Effector memory CD8-positive, alpha-beta T cell (primary cell): ENCODE data around the gene MAJIN.

Experiments used
- ATAC-seq: fragments of 150-1000 bp; cut with Tn5 transposase; replicated peaks from 2 replicates; pipeline ENCODE4 v1.10.0; 2021; ENCODE audit warnings: mild to moderate bottlenecking, moderate library complexity
- DNase-seq, 3 experiments: peaks; one replicate each; pipeline ENCODE4 v3.0.0; 2021
- H3K27ac Mint-ChIP-seq, 2 donors: one replicate each; pipeline ENCODE4 v1.8.0; 2022; ENCODE audit warnings: mild to moderate bottlenecking in 2 of 2, mixed read lengths in 2 of 2, moderate library complexity in 2 of 2
- H3K27me3 Mint-ChIP-seq, 2 donors: one replicate each; pipeline ENCODE4 v1.8.0; 2022; ENCODE audit warnings: mixed read lengths in 2 of 2
- H3K36me3 Mint-ChIP-seq: one replicate; pipeline ENCODE4 v1.8.0; 2022; ENCODE audit warnings: mild to moderate bottlenecking, moderate library complexity, mixed read lengths; ENCODE audit not compliant: insufficient read depth
- H3K4me1 Mint-ChIP-seq, 2 donors: one replicate each; pipeline ENCODE4 v1.8.0; 2022; ENCODE audit warnings: low read depth in 2 of 2, mixed read lengths in 2 of 2
- H3K4me3 Mint-ChIP-seq, 2 donors: one replicate each; pipeline ENCODE4 v1.8.0; 2022; ENCODE audit warnings: mild to moderate bottlenecking in 2 of 2, mixed read lengths in 2 of 2, moderate library complexity in 2 of 2
- H3K9me3 Mint-ChIP-seq, 2 donors: one replicate each; pipeline ENCODE4 v1.8.0; 2022; ENCODE audit warnings: mixed read lengths in 2 of 2

Gene MAJIN

GRCh38 chr11:64923151-64923661, 48.7 kb downstream of the MAJIN start:
- no peak for DNase-seq
- ATAC-seq, result no peak
- Mint-ChIP-seq H3K4me1 (peaks cover 18 to 19% of the 10 kb centered on the region in 2 donors), H3K27ac (peak overlapping the region in 1 of 2 donors; percentile 44), H3K36me3 (peaks cover 6% of the 10 kb centered on the region), H3K27me3 (no peaks in the 10 kb centered on the region), H3K4me3 (no peak overlapping the region), H3K9me3 (no peaks in the 10 kb centered on the region)

- Mint-ChIP-seq H3K27me3 (no peaks in the 10 kb centered on the region), H3K4me3 (no peak overlapping the region), H3K27ac (no peak overlapping the region), H3K9me3 (no peaks in the 10 kb centered on the region), H3K4me1 (peaks cover 27 to 29% of the 10 kb centered on the region in 2 donors), H3K36me3 (peaks cover 15% of the 10 kb centered on the region)
- ATAC-seq, result no peak
- DNase-seq, result no peak
Measured at GRCh38 chr11:64921384-64921783, 50.5 kb downstream of the MAJIN start.

GRCh38 chr11:64920124-64920523, 51.8 kb downstream of the MAJIN start:
- no peaks in the 10 kb centered on the region for H3K9me3 Mint-ChIP-seq
- ATAC-seq, result no peak
- no peak for DNase-seq
- H3K4me1 Mint-ChIP-seq, result peaks cover 28 to 29% of the 10 kb centered on the region in 2 donors
- H3K36me3 Mint-ChIP-seq, result peaks cover 25% of the 10 kb centered on the region
- no peak overlapping the region for H3K4me3 Mint-ChIP-seq
- no peak overlapping the region for H3K27ac Mint-ChIP-seq
- H3K27me3 Mint-ChIP-seq, result no peaks in the 10 kb centered on the region

GRCh38 chr11:64919627-64920026, 52.3 kb downstream of the MAJIN start:
- Mint-ChIP-seq H3K36me3 (peaks cover 29% of the 10 kb centered on the region), H3K4me1 (peaks cover 25% of the 10 kb centered on the region in 2 donors), H3K27me3 (no peaks in the 10 kb centered on the region), H3K27ac (no peak overlapping the region), H3K4me3 (no peak overlapping the region), H3K9me3 (no peaks in the 10 kb centered on the region)
- no peak for ATAC-seq
- DNase-seq, result no peak

- ATAC-seq, result no peak
- DNase-seq, result no peak
- H3K9me3 Mint-ChIP-seq, result no peaks in the 10 kb centered on the region
- peaks cover 39% of the 10 kb centered on the region for H3K36me3 Mint-ChIP-seq
- peak overlapping the region; percentile 97 for H3K27ac Mint-ChIP-seq
- H3K4me1 Mint-ChIP-seq, result peaks cover 21% of the 10 kb centered on the region in 2 donors
- no peaks in the 10 kb centered on the region for H3K27me3 Mint-ChIP-seq
- peak overlapping the region; percentile 88 to 90 for H3K4me3 Mint-ChIP-seq
Measured at GRCh38 chr11:64918017-64918416, 53.9 kb downstream of the MAJIN start.

GRCh38 chr11:64917663-64917995, 54.3 kb downstream of the MAJIN start:
- H3K4me1 Mint-ChIP-seq, result peaks cover 21% of the 10 kb centered on the region in 2 donors
- peak overlapping the region; percentile 97 for H3K27ac Mint-ChIP-seq
- H3K9me3 Mint-ChIP-seq, result no peaks in the 10 kb centered on the region
- peaks cover 43% of the 10 kb centered on the region for H3K36me3 Mint-ChIP-seq
- no peaks in the 10 kb centered on the region for H3K27me3 Mint-ChIP-seq
- no peak for DNase-seq
- H3K4me3 Mint-ChIP-seq, result peak overlapping the region; percentile 88 to 90
- no peak for ATAC-seq

- H3K9me3 Mint-ChIP-seq, result no peaks in the 10 kb centered on the region
- H3K27ac Mint-ChIP-seq, result peak within 1 kb of the TSS; percentile 97
- ATAC-seq (peak; percentile 89), DNase-seq (peak; percentile 99)
- H3K27me3 Mint-ChIP-seq, result no peaks in the 10 kb centered on the region
- peaks cover 21% of the 10 kb centered on the region in 2 donors for H3K4me1 Mint-ChIP-seq
- H3K4me3 Mint-ChIP-seq, result peak within 1 kb of the TSS; percentile 88 to 90
- peaks cover 49% of the 10 kb centered on the region for H3K36me3 Mint-ChIP-seq
Measured at GRCh38 chr11:64916775-64917662, 54.9 kb downstream of the MAJIN start, which contains the start of gene ATG2A. Gene ATG2A, minus strand, starts transcription at chr11:64917209. Its CDS starts 74 bp downstream, at chr11:64917135.

- H3K27ac Mint-ChIP-seq, result peak overlapping the region; percentile 97
- ATAC-seq (peak; percentile 44), DNase-seq (peak; percentile 54 to 55 (median 55))
- H3K4me1 Mint-ChIP-seq, result peaks cover 21% of the 10 kb centered on the region in 2 donors
- H3K9me3 Mint-ChIP-seq, result no peaks in the 10 kb centered on the region
- H3K4me3 Mint-ChIP-seq, result peak overlapping the region; percentile 88 to 90
- peaks cover 57% of the 10 kb centered on the region for H3K36me3 Mint-ChIP-seq
- no peaks in the 10 kb centered on the region for H3K27me3 Mint-ChIP-seq
Measured at GRCh38 chr11:64916040-64916774, 55.7 kb downstream of the MAJIN start.

GRCh38 chr11:64915376-64915887, 56.5 kb downstream of the MAJIN start:
- no peak for ATAC-seq
- H3K36me3 Mint-ChIP-seq, result peaks cover 65% of the 10 kb centered on the region
- H3K27ac Mint-ChIP-seq, result peak overlapping the region; percentile 97

GRCh38 chr11:64914123-64914522, 57.8 kb downstream of the MAJIN start:
- ATAC-seq (no peak), DNase-seq (no peak)
- no peaks in the 10 kb centered on the region for H3K27me3 Mint-ChIP-seq
- peaks cover 21% of the 10 kb centered on the region in 2 donors for H3K4me1 Mint-ChIP-seq
- no peaks in the 10 kb centered on the region for H3K9me3 Mint-ChIP-seq
- H3K36me3 Mint-ChIP-seq, result peaks cover 76% of the 10 kb centered on the region
- H3K27ac Mint-ChIP-seq, result no peak overlapping the region
- H3K4me3 Mint-ChIP-seq, result peak overlapping the region in 1 of 2 donors; percentile 35

More at GRCh38 chr11:64915376-64915887, 56.5 kb downstream of the MAJIN start:
- H3K4me1 Mint-ChIP-seq, result peaks cover 21% of the 10 kb centered on the region in 2 donors
- H3K4me3 Mint-ChIP-seq, result peak overlapping the region; percentile 88 to 90
- no peaks in the 10 kb centered on the region for H3K9me3 Mint-ChIP-seq
- DNase-seq, result no peak
- no peaks in the 10 kb centered on the region for H3K27me3 Mint-ChIP-seq

- ATAC-seq, result no peak
- Mint-ChIP-seq H3K27ac (peak overlapping the region in 1 of 2 donors; percentile 57), H3K4me3 (peak overlapping the region in 1 of 2 donors; percentile 10), H3K27me3 (no peaks in the 10 kb centered on the region), H3K4me1 (peaks cover 19 to 21% of the 10 kb centered on the region in 2 donors), H3K9me3 (no peaks in the 10 kb centered on the region), H3K36me3 (peaks cover 82% of the 10 kb centered on the region)
- no peak for DNase-seq
Measured at GRCh38 chr11:64913171-64913727, 58.7 kb downstream of the MAJIN start.

GRCh38 chr11:64911689-64912088, 60.2 kb downstream of the MAJIN start:
- ATAC-seq, result no peak
- no peaks in the 10 kb centered on the region for H3K27me3 Mint-ChIP-seq
- peak overlapping the region in 1 of 2 donors; percentile 71 for H3K27ac Mint-ChIP-seq
- H3K9me3 Mint-ChIP-seq, result no peaks in the 10 kb centered on the region
- peak overlapping the region in 1 of 2 donors; percentile 22 for H3K4me3 Mint-ChIP-seq
- peaks cover 13% of the 10 kb centered on the region in 2 donors for H3K4me1 Mint-ChIP-seq
- no peak for DNase-seq
- peaks cover 91% of the 10 kb centered on the region for H3K36me3 Mint-ChIP-seq

- Mint-ChIP-seq H3K4me3 (no peak overlapping the region), H3K36me3 (peaks cover 90% of the 10 kb centered on the region), H3K9me3 (no peaks in the 10 kb centered on the region), H3K27ac (peak overlapping the region in 1 of 2 donors; percentile 65), H3K27me3 (no peaks in the 10 kb centered on the region), H3K4me1 (peaks cover 7 to 8% of the 10 kb centered on the region in 2 donors)
- no peak for ATAC-seq
- DNase-seq, result no peak
Measured at GRCh38 chr11:64911142-64911541, 60.8 kb downstream of the MAJIN start.
